ENCODE measurements around the gene RNF225. TPM values are rescaled to one million over a fixed set of nuclear protein-coding genes. Genes with fewer than 3 reads are reported as not detected.

RNF225 gene
- total RNA-seq, 1 experiment from 2014 or later: 1.8 TPM

DNA sequence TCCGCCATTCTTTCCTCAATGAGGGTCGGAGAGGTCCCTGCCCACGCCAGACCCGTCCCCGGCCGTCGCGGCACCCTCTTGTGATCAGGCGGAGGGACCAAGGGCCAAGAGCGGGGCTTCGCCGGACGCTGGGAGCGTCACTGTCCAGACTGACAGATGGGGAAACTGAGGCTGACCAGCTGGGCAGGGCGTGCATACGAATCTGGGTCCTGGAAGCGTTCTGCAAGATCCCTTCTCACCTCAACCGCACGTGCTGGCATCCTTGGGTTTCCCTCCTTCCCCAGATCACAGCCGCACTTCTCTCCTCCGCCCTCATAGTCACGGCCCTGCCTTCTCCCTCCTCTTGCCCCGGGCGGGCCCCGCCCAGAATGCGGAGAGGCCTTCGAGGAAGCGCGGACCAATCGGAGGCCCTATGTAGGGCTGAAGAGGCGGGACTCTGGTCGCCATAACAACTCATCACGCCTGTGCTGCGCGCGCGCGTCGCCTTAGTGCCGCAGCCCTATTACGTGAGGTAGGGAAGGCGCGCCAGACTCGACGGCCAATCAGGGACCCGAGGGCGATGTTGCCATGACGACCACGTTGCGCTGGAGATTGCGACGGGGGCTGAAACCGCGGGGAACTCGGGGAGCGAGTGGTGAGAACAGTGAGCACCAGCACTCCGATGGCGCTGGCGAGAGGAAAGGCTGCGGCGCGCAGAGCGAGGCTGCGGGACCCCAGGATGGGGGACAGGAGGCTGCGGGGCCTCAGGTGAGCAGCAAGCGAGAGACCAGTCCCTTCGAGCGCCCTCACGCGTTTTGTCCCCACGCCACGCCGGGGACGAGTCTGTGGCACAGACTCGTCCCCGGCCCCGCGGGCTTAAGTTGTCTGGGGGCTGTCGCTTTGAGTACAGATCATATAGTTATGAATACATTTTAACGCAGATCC lies 5.7 kb downstream of the RNF225 start (continued):
- TF ChIP-seq, protein P1, sequence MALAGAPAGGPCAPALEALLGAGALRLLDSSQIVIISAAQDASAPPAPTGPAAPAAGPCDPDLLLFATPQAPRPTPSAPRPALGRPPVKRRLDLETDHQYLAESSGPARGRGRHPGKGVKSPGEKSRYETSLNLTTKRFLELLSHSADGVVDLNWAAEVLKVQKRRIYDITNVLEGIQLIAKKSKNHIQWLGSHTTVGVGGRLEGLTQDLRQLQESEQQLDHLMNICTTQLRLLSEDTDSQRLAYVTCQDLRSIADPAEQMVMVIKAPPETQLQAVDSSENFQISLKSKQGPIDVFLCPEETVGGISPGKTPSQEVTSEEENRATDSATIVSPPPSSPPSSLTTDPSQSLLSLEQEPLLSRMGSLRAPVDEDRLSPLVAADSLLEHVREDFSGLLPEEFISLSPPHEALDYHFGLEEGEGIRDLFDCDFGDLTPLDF (CRISPR knock-in tag; IDR thresholded peaks at IDR 0.05): no peak; the same call in 1 of the 2 replicates
- peak; percentile 54; the same call in 1 of the 2 replicates for TF ChIP-seq FOXP1 (CRISPR knock-in tag; IDR thresholded peaks at IDR 0.05; ENCODE audit: borderline replicate concordance)
- TF ChIP-seq JAZF1 (CRISPR knock-in tag; IDR thresholded peaks at IDR 0.05): no peak
- no peak for TF ChIP-seq RELA (CRISPR knock-in tag; IDR thresholded peaks at IDR 0.05; ENCODE audit: borderline replicate concordance)
- TF ChIP-seq SMAD3 (CRISPR knock-in tag; IDR thresholded peaks at IDR 0.05; ENCODE audit: borderline replicate concordance): peak; percentile 26; the same call in 1 of the 2 replicates
- peak; percentile 65; the same call in 1 of the 2 replicates for TF ChIP-seq NFE2L1 (CRISPR knock-in tag; IDR thresholded peaks at IDR 0.05)
- peak; percentile 89 for TF ChIP-seq SP1 (CRISPR knock-in tag; conservative IDR thresholded peaks at IDR 0.05)
- no peak for TF ChIP-seq ZNF671 (CRISPR knock-in tag; IDR thresholded peaks at IDR 0.05)

DNA sequence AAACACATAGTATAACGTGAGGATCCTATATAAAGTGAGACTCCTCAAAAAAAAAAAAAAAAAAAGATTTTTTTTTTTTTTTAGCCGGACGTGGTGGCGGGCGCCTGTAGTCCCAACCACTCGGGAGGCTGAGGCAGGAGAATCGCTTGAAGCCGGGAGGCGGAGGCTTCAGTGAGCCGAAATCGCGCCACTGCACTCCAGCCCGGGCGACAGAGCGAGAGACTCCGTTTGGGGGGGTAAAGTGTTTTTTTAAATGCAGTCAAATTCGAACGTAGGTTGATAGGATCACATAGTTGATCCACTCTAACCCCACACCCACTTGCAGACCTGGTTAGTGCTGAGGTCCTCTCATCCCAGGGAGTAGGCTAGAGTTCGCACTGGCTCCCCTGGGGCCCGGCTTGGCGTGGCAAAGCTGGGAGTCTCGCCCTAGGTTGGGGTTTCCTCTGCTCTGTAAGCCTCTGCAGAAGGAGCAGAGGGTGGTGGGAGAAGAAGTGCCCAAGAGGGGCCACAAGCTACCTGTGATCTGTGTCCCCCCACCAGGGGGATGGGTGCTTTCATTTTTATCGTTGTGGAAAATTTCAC lies 6.5 kb downstream of the RNF225 start:
- H3K27me3 Mint-ChIP-seq (ENCODE audit: low read depth): peaks cover 35% of the 10 kb centered on the region
- no peaks in the 10 kb centered on the region for H3K9me3 Mint-ChIP-seq
- no peak overlapping the region for H3K27ac Mint-ChIP-seq
- peak overlapping the region; percentile 83 for H3K4me3 Mint-ChIP-seq
- H3K4me1 Mint-ChIP-seq: peaks cover 12% of the 10 kb centered on the region
- no peak for DNase-seq (ENCODE audit: low spot score)
- POLR2A ChIA-PET: interaction anchor here (0.6 kb wide), 1 partner anchor 215 kb away, joined by 4 read pairs; no protein-coding TSS in a partner anchor
- H3K36me3 Mint-ChIP-seq: peaks cover 4% of the 10 kb centered on the region
- ATAC-seq: no peak
- CTCF ChIA-PET: interaction anchor here (0.6 kb wide), 1 partner anchor 350 kb away, joined by 4 read pairs; no protein-coding TSS in a partner anchor
- TF ChIP-seq TEAD4 (CRISPR knock-in tag; IDR thresholded peaks at IDR 0.05) (no peak), ZNF138 (CRISPR knock-in tag; conservative IDR thresholded peaks at IDR 0.05) (no peak), ATF1 (CRISPR knock-in tag; IDR thresholded peaks at IDR 0.05) (no peak), FOXK1 (CRISPR knock-in tag; IDR thresholded peaks at IDR 0.05) (no peak), TCF7 (CRISPR knock-in tag; IDR thresholded peaks at IDR 0.05; ENCODE audit: low read depth) (no peak), ARID4B (CRISPR knock-in tag; IDR thresholded peaks at IDR 0.05; ENCODE audit: borderline replicate concordance) (no peak), RORB (CRISPR knock-in tag; IDR thresholded peaks at IDR 0.05) (no peak), NFYB (CRISPR knock-in tag; conservative IDR thresholded peaks at IDR 0.05; ENCODE audit: low read depth) (no peak), NFATC4 (CRISPR knock-in tag; IDR thresholded peaks at IDR 0.05) (no peak), PREB (CRISPR knock-in tag; IDR thresholded peaks at IDR 0.05; ENCODE audit: borderline replicate concordance) (no peak), ZNF396 (CRISPR knock-in tag; IDR thresholded peaks at IDR 0.05; ENCODE audit: borderline replicate concordance) (no peak), SP1 (CRISPR knock-in tag; conservative IDR thresholded peaks at IDR 0.05) (no peak)
- TF ChIP-seq, protein P2, sequence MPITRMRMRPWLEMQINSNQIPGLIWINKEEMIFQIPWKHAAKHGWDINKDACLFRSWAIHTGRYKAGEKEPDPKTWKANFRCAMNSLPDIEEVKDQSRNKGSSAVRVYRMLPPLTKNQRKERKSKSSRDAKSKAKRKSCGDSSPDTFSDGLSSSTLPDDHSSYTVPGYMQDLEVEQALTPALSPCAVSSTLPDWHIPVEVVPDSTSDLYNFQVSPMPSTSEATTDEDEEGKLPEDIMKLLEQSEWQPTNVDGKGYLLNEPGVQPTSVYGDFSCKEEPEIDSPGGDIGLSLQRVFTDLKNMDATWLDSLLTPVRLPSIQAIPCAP (CRISPR knock-in tag; IDR thresholded peaks at IDR 0.05): no peak
- TF ChIP-seq, protein P3, sequence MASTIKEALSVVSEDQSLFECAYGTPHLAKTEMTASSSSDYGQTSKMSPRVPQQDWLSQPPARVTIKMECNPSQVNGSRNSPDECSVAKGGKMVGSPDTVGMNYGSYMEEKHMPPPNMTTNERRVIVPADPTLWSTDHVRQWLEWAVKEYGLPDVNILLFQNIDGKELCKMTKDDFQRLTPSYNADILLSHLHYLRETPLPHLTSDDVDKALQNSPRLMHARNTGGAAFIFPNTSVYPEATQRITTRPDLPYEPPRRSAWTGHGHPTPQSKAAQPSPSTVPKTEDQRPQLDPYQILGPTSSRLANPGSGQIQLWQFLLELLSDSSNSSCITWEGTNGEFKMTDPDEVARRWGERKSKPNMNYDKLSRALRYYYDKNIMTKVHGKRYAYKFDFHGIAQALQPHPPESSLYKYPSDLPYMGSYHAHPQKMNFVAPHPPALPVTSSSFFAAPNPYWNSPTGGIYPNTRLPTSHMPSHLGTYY (CRISPR knock-in tag; IDR thresholded peaks at IDR 0.05): no peak
- TF ChIP-seq, protein P4, sequence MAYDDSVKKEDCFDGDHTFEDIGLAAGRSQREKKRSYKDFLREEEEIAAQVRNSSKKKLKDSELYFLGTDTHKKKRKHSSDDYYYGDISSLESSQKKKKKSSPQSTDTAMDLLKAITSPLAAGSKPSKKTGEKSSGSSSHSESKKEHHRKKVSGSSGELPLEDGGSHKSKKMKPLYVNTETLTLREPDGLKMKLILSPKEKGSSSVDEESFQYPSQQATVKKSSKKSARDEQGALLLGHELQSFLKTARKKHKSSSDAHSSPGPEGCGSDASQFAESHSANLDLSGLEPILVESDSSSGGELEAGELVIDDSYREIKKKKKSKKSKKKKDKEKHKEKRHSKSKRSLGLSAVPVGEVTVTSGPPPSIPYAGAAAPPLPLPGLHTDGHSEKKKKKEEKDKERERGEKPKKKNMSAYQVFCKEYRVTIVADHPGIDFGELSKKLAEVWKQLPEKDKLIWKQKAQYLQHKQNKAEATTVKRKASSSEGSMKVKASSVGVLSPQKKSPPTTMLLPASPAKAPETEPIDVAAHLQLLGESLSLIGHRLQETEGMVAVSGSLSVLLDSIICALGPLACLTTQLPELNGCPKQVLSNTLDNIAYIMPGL (CRISPR knock-in tag; IDR thresholded peaks at IDR 0.05): no peak
